Measurements from ENCODE around the gene BNC2. TPM values are rescaled to one million over a fixed set of nuclear protein-coding genes. Genes with fewer than 3 reads are reported as not detected.

The BNC2 gene
- total and polyA plus RNA-seq, 2 of the 4 experiments (the other 2 are of a cell fraction) = 15.5 to 45.2 TPM

DNA sequence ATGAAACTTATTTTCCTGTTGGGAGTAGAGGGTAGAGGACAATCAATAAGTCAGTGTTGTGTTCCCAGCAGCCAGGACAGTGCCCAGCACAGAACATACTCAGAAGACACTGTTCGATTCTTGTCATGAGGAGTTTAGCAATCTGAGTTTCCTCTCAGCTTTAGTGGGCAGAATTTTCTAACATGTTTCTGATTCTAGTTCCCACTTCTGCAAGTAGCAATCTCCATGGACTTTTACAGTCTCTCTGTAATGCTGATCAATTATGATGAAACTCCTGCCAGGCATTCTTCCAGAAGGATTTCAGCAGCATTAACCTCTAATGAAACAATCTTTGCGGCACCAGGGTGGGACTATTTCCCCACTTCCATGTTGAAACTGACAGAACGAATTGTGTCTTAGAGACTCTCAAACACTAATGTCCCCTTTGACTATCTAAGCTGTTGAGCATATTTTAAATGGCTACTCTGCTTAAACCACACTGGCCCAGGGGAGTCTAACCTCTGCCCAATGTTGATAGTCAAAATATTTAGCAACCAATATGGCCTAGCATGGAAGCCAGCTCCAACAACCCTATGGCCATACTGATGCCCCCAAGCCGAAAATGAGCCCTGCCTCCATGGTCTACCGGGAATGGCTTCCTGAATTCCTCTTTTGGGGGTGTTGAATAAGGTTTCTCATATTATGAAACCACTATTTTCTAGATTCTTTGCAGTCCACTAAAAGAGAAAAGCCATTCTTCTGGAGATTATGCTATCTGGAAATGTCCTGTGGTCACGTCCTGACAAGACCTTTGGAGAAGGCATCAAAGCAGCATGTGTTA is 484.3 kb downstream of the BNC2 start:
- H3K23ac ChIP-seq (ENCODE audit: low read depth, low read length) = peak overlapping the region; percentile 18; the same call in 1 of the 2 replicates
- H2AK5ac ChIP-seq (ENCODE audit: low read depth, low read length) = peak overlapping the region; percentile 66
- peak overlapping the region; percentile 65 for H2BK5ac ChIP-seq (ENCODE audit: low read depth, low read length, poor library complexity, severe bottlenecking)
- H3K4me1 ChIP-seq (ENCODE audit: control insufficient read depth, insufficient read depth, low read length) = peaks cover 5% of the 10 kb centered on the region
- H3K18ac ChIP-seq (ENCODE audit: low read depth, low read length) = peak overlapping the region; percentile 82
- no peaks in the 10 kb centered on the region for H3K9me1 ChIP-seq (ENCODE audit: insufficient read depth, low read length)
- ATAC-seq (ENCODE audit: low read depth) = peak; percentile 46
- no peaks in the 10 kb centered on the region for H3K36me3 ChIP-seq (ENCODE audit: control insufficient read depth, insufficient read depth, low read length)
- H2AFZ ChIP-seq (replicated peaks; ENCODE audit: low read length, poor library complexity) = peak overlapping the region; percentile 69
- H4K91ac ChIP-seq (ENCODE audit: insufficient read depth, low read depth, low read length) = peak overlapping the region; percentile 75
- H3K9ac ChIP-seq (ENCODE audit: low read depth, low read length) = peak overlapping the region; percentile 49
- intact Hi-C loops (cut with micrococcal nuclease) (no loop called here), dilution Hi-C loops (cut with HindIII; ENCODE audit: low sequenced_read_pairs, unreplicated experiment) (no loop called here), in situ Hi-C loops (cut with MboI; ENCODE audit: low sequenced_read_pairs) (no loop called here)
- peak overlapping the region; percentile 48 for H2AK9ac ChIP-seq (replicated peaks; ENCODE audit: low read depth, low read length, poor library complexity)
- peak overlapping the region; percentile 87 for H3K4ac ChIP-seq (ENCODE audit: low read depth, low read length)
- H3K27me3 ChIP-seq (ENCODE audit: control insufficient read depth, insufficient read depth, low read length) = no peaks in the 10 kb centered on the region
- WGBS, 2 experiments (ENCODE audit: extremely low coverage in 2 of 2, insufficient read length in 1 of 2) = 79% methylated on average over 2 of the region's 6 CpGs; no CpG with 5 or more reads in 1 of the 2 experiments
- H3K79me1 ChIP-seq (ENCODE audit: low read depth in 1 of 2, low read length in 2 of 2) = no peaks in the 10 kb centered on the region
- peak overlapping the region; percentile 55 for H3K4me2 ChIP-seq (ENCODE audit: low read depth, low read length)
- no peak overlapping the region for H3K4me3 ChIP-seq (ENCODE audit: insufficient read depth, low read depth, low read length)
- peak overlapping the region; percentile 84 for H2BK120ac ChIP-seq (ENCODE audit: low read depth, low read length)
- TF ChIP-seq NFE2L2 (IDR thresholded peaks at IDR 0.05; ENCODE audit: low read depth, low read length) (no peak), CEBPB (IDR thresholded peaks at IDR 0.05; ENCODE audit: low read depth, low read length) (peak; percentile 17; the same call in 1 of the 2 replicates)
- no peaks in the 10 kb centered on the region for H4K20me1 ChIP-seq (ENCODE audit: insufficient read depth, low read length)
- ChIA-PET POLR2A (ENCODE audit: unreplicated experiment) (no interaction called here), CTCF (no interaction called here)
- H3K27ac ChIP-seq (ENCODE audit: insufficient read depth, low read length) = peak overlapping the region; percentile 79
- peak overlapping the region; percentile 15 to 81; a peak in 2 of 4 replicates for H4K8ac ChIP-seq (ENCODE audit: low read depth in 2 of 2, low read length in 2 of 2)
- H2BK20ac ChIP-seq (ENCODE audit: low read depth, low read length) = peak overlapping the region; percentile 80
- H3K56ac ChIP-seq (ENCODE audit: extremely low read depth, insufficient read depth, low read length) = no peak overlapping the region
- peak overlapping the region; percentile 72 for H4K5ac ChIP-seq (ENCODE audit: low read depth, low read length)
- DNase-seq = peak; percentile 33
- no peaks in the 10 kb centered on the region for H3K9me3 ChIP-seq (ENCODE audit: control insufficient read depth, insufficient read depth, low read length)
- BruUV-seq (replicated peaks) = no TSS peak
- peak overlapping the region; percentile 83 for H3K14ac ChIP-seq (replicated peaks; ENCODE audit: low read depth, low read length)
- H2BK15ac ChIP-seq (ENCODE audit: low read depth, low read length) = peak overlapping the region; percentile 98; the same call in 2 of the 3 replicates
